ENCODE results near the gene RAB33A.

Gene RAB33A

DNA sequence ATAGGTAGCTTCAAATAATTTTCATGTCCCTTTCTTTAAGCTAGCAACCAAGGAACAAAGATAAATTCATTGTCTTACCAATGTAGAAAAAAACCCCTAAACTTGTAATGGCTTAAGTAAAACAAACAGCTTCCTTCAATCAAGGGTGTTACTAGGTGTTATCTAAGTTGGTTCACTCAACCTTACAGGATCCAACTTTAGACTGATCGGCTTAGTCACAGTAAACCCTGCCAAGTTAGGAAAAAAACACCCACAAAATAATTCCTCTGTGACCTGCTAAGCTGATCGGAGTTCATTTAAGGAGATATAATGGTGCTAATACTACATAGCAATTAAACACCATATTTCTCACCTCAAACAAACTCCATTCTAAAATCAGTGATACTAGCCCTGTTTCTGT lies 16.2 kb upstream of the RAB33A start:
- FAIRE-seq (no peak), DNase-seq (ENCODE audit: insufficient read length, low spot score) (no peak)
- no peak for TF ChIP-seq SPI1 (IDR thresholded peaks at IDR 0.05; ENCODE audit: low read depth, low read length)

DNA sequence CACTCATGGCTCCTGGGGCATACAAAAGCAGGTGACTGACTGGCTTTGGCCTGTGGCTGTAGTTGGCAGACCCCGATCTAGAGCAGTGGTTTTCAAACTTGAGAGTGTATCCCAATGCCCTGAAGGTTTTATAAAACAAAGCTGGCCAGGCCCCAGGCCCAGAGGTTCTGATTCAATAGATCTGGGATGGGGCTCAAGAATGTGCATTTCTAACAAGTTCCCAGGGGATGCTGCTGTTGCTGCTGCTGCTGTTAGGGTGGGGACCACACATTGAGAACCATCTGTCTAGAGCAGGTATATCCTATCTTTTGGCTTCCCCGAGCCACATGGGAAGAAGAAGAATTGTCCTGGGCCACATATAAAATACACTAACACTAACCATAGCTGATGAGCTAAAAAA lies 13.5 kb upstream of the RAB33A start:
- TF ChIP-seq POLR2AphosphoS5 (IDR thresholded peaks at IDR 0.05; ENCODE audit: low read depth, low read length): no peak
- no peak for TF ChIP-seq TAF1 (IDR thresholded peaks at IDR 0.05; ENCODE audit: low read depth, low read length)
- DNase-seq (ENCODE audit: insufficient read length, low spot score): no peak
- FAIRE-seq: no peak

DNA sequence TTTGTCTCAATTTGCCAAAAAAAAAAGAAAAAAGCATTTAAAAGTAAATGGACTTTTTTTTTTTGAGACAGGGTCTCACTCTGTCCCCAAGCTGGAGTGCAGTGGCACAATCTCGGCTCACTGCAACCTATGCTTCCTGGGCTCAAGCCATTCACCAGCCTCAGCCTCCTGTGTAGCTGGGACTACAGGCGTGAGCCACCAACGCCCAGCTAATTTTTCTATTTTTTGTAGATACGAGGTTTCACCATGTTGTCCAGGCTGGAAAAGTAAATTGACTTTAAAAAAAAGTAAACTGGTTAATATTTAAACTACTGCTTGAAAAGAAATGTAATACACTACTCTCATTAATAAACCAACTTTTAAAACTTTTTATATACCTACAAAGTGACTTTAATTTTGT lies 12.0 kb upstream of the RAB33A start:
- TF ChIP-seq POLR2A (IDR thresholded peaks at IDR 0.05; ENCODE audit: low read depth, low read length) (no peak), POU2F2 (IDR thresholded peaks at IDR 0.05; ENCODE audit: low read depth, low read length) (no peak), POLR2AphosphoS5 (IDR thresholded peaks at IDR 0.05; ENCODE audit: low read depth, low read length) (no peak), TAF1 (IDR thresholded peaks at IDR 0.05; ENCODE audit: low read depth, low read length) (no peak), SPI1 (IDR thresholded peaks at IDR 0.05; ENCODE audit: low read depth, low read length) (no peak), PAX5 (IDR thresholded peaks at IDR 0.05; ENCODE audit: insufficient read depth, low read length, severe bottlenecking) (no peak)
- no peak for DNase-seq (ENCODE audit: insufficient read length, low spot score)
- FAIRE-seq: no peak

DNA sequence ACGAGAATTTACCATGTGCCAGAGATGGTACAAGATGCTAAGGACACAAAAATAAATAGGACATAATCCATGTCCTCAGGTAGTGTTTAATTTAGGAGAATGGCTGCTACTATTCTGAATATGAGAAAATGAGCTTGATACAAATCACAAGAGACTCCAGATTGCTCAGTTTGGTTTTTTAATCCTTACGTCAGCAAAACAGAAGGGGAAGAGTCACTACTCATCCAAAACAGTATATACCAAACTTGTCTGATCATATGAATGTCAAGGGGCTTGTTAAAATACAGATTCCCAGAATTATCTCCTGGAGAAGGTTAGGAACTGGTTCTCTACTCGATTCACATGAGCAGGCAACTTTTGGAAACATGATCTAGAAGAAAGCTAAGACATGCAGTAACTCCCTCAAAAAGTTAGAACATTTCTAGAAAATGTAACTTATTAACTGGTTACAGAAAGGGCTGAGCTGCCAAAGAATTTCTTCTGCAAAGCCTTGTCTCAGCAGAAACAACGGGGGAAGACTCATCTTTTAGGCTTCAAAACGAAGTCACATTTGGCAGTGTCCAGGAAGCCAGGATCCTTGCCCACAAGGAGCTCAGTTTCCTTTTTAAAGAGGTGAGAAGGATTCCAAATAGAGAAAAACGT lies 9.5 kb upstream of the RAB33A start:
- TF ChIP-seq PAX5 (IDR thresholded peaks at IDR 0.05; ENCODE audit: insufficient read depth, low read length, severe bottlenecking) (no peak), POLR2A (IDR thresholded peaks at IDR 0.05; ENCODE audit: low read depth, low read length) (no peak), POLR2AphosphoS5 (IDR thresholded peaks at IDR 0.05; ENCODE audit: low read depth, low read length) (no peak), TAF1 (IDR thresholded peaks at IDR 0.05; ENCODE audit: low read depth, low read length) (no peak), SPI1 (IDR thresholded peaks at IDR 0.05; ENCODE audit: low read depth, low read length) (no peak), POU2F2 (IDR thresholded peaks at IDR 0.05; ENCODE audit: low read depth, low read length) (no peak)
- no peak for FAIRE-seq
- DNase-seq (ENCODE audit: insufficient read length, low spot score): no peak

DNA sequence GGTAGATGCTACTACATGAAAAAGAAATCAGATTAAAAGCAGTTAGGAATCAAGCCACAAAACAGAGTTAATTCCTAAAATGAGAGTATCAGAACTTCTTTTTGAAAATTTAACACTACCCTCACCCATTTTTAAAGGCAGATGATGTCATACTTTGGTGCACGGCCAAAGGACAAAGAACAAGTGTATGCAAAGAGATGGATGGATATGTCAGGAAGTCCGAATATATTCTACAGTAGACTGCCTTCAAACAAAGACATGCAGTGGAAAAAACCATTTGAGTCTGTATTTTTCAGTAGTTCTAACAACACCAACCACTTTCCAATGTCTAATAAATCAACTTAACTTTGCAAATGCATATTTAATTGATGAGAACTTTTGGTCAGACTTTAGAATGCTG lies 8.4 kb upstream of the RAB33A start:
- no peak for TF ChIP-seq SPI1 (IDR thresholded peaks at IDR 0.05; ENCODE audit: low read depth, low read length)
- no peak for TF ChIP-seq POLR2AphosphoS5 (IDR thresholded peaks at IDR 0.05; ENCODE audit: low read depth, low read length)
- no peak for TF ChIP-seq TAF1 (IDR thresholded peaks at IDR 0.05; ENCODE audit: low read depth, low read length)
- no peak for TF ChIP-seq POU2F2 (IDR thresholded peaks at IDR 0.05; ENCODE audit: low read depth, low read length)
- FAIRE-seq (no peak), DNase-seq (ENCODE audit: insufficient read length, low spot score) (no peak)

DNA sequence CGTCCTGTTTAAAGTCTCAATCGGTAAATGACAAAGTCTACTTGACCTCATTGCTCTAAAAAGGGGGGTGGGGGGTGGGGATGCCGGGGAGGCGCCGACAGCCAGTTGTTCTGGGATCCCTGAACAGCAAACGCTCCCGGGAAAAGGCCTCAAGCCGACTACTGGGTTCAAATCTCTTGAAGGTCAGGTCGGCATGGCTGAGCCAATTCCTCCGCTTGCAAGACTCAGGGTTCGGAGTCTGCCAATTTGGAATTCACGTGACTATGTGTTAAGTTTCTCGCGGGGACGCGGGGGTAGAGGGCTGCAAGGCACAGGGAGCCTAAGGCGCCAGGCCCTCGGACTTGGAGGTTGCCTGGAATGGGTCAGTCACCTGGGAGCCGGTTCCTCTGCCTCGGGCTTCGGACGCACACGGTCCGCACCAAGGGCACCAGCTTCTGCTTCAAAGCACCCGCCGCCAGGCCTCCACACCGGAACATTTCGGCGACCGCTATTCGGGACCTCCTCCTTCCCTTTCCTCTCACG lies 6.5 kb upstream of the RAB33A start:
- TF ChIP-seq POLR2AphosphoS5 (IDR thresholded peaks at IDR 0.05; ENCODE audit: low read depth, low read length): no peak; the same call in 1 of the 2 replicates
- TF ChIP-seq POLR2A (IDR thresholded peaks at IDR 0.05; ENCODE audit: low read depth, low read length): peak; percentile 78; the same call in 1 of the 2 replicates
- TF ChIP-seq SPI1 (IDR thresholded peaks at IDR 0.05; ENCODE audit: low read depth, low read length): no peak
- TF ChIP-seq TAF1 (IDR thresholded peaks at IDR 0.05; ENCODE audit: low read depth, low read length): no peak; the same call in 1 of the 2 replicates
- FAIRE-seq: no peak
- no peak for DNase-seq (ENCODE audit: insufficient read length, low spot score)

DNA sequence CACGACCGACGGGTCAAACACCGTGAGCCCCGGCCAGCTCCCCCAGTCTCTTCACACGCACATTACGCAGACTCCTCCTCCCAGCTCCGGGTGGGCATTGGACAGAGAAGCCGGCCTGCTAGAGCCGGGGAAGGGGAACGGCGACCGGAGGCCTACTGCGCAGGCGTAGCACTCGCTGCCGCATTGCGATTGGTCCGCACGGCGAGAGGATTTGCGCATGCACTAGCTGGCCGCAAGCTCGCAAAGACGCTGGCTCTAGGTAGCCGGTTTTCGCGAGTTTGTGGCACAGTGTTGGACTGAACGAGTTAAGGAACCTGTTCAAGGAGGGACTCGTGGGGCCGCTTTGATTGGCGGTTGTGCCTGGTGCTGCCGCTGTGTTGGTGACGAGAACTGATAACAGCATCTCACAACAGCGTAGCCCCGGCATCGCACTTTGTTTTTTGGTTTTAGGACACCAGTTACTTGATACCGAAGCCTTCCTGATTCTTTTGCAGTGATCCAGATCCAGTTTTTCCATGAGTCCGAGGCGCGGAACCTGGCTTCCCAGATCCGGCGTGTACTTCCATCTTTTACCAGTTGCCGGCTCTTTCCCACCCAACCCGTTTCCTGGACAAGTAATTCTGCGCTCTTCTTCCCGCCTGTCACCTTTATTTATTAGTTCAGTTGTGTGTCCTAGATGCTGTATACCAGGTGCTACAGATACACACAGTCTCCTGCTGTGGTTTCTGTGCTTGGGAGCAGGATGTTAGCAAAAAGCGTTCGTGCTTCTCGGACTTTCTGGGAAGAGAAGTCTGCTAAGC lies 5.9 kb upstream of the RAB33A start, which contains the start of gene AIFM1:
Gene AIFM1 (minus strand): TSS at position 139 of the 800 bp plus-strand sequence. CDS start 185 bp downstream, outside the sequence.
- FAIRE-seq (peak; percentile 96), DNase-seq (ENCODE audit: insufficient read length, low spot score) (peak; percentile 57)
- TF ChIP-seq POLR2AphosphoS5 (IDR thresholded peaks at IDR 0.05; ENCODE audit: low read depth, low read length) (peak; percentile 83), POLR2A (IDR thresholded peaks at IDR 0.05; ENCODE audit: low read depth, low read length) (peak; percentile 85), TAF1 (IDR thresholded peaks at IDR 0.05; ENCODE audit: low read depth, low read length) (peak; percentile 40; the same call in 1 of the 2 replicates), PAX5 (IDR thresholded peaks at IDR 0.05; ENCODE audit: insufficient read depth, low read length, severe bottlenecking) (no peak)

DNA sequence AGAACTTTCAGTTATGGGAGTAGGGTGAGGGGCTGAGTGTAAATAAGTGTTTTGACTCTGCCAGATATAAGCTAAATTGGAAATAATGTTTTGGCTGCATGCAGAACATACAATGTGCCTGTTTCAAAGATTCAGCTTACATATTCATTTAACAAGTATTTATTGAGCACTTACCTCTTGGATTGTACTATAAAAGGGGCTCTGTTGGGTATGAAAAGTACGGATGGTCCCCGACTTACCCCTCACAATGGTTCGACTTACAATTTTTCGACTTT lies 5.3 kb upstream of the RAB33A start:
- FAIRE-seq: no peak
- TF ChIP-seq SPI1 (IDR thresholded peaks at IDR 0.05; ENCODE audit: low read depth, low read length) (no peak), PAX5 (IDR thresholded peaks at IDR 0.05; ENCODE audit: insufficient read depth, low read length, severe bottlenecking) (no peak), POLR2AphosphoS5 (IDR thresholded peaks at IDR 0.05; ENCODE audit: low read depth, low read length) (no peak), POLR2A (IDR thresholded peaks at IDR 0.05; ENCODE audit: low read depth, low read length) (no peak), POU2F2 (IDR thresholded peaks at IDR 0.05; ENCODE audit: low read depth, low read length) (no peak), TAF1 (IDR thresholded peaks at IDR 0.05; ENCODE audit: low read depth, low read length) (no peak)
- no peak for DNase-seq (ENCODE audit: insufficient read length, low spot score)

DNA sequence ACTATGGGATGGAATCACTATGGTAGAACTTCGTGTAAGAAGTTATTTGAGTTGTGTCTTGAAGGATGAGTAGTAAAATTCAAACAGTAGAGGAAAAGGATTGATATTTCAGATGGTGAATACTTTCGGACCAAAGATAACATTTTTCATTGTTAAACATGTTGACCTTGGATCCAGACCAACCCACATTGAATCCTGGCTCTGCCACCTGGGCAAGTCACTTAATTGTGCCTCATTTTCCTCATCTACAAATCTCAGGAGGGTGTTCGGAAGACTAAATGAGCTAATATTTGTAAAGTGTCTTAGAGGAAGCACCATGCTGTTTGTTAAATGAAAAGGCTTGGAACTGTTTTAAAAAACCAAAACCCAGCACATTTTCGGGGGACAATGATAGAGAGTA lies 4.7 kb upstream of the RAB33A start:
- DNase-seq (ENCODE audit: insufficient read length, low spot score): no peak
- no peak for FAIRE-seq
- TF ChIP-seq SPI1 (IDR thresholded peaks at IDR 0.05; ENCODE audit: low read depth, low read length) (no peak), POLR2A (IDR thresholded peaks at IDR 0.05; ENCODE audit: low read depth, low read length) (no peak), PAX5 (IDR thresholded peaks at IDR 0.05; ENCODE audit: insufficient read depth, low read length, severe bottlenecking) (no peak), POLR2AphosphoS5 (IDR thresholded peaks at IDR 0.05; ENCODE audit: low read depth, low read length) (no peak), POU2F2 (IDR thresholded peaks at IDR 0.05; ENCODE audit: low read depth, low read length) (no peak)

DNA sequence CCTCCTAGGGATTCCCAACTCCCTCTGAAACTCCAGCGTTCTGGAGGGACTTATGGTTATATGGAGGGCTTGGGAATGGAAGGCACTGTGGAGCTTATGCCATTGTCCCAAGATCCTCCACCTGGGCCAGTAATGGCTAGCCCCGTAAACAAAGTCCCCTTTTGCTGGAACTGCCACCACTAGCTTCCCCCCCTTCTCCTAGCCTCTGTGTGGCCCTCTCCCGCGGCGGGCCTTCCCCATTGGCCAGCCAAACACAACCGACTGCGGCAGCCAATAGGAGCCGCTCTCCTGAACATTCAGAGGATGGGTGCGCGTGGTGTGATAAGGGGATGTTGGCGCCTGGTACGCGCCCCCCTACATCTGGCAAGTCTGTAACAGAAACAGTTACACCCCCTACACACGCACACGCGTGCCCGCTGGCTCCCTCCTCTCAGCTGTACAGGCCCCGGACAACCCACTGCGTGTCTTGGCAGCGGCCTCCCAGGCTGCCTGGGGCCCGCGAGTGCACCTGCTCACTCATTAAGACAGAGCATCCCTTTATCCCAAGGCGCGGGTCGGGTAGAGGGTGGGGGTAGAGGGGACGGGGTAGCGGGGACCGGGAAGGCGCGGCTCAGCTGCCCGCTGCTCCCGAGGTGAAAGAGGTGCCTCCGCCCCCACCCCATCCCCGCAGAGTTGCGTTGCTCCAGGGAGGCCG lies 863 bp upstream of the RAB33A start:
- DNase-seq (ENCODE audit: insufficient read length, low spot score) (no peak), FAIRE-seq (peak; percentile 94)
- no peak for TF ChIP-seq POU2F2 (IDR thresholded peaks at IDR 0.05; ENCODE audit: low read depth, low read length)

Measured in GM12891 (cell line).